Panc1 (cell line): ENCODE measurements around the gene SPCS2. TPM values are rescaled to one million over a fixed set of nuclear protein-coding genes. Genes with fewer than 3 reads are reported as not detected.

Source experiments
- ATAC-seq: fragments of 200-7000 bp; cut with Tn5 transposase; 2 replicates; pipeline ENCODE4 v1.9.1; 2020; ENCODE audit warnings: mild to moderate bottlenecking, moderate library complexity
- BruUV-seq: library from RNA; stranded (reverse); fragments of 400-500 nt; replicated peaks from 2 replicates; lab custom pipeline; 2021; lab: Mats Ljungman, UMichigan
- CTCF ChIA-PET: fragments of 300-600 bp; sonication (Branson Sonifier 250); formaldehyde crosslinking; loops from one replicate; lab custom pipeline; 2022; ENCODE audit warnings: antibody characterized with exemption; lab: Charles Lee
- POLR2A ChIA-PET: fragments of 300-600 bp; sonication (Branson Sonifier 250); formaldehyde crosslinking; loops from one replicate; lab custom pipeline; 2022; ENCODE audit warnings: antibody characterized with exemption; lab: Charles Lee
- DNase-seq: peaks from one replicate; pipeline ENCODE4 v3.0.0-alpha.2; 2010; ENCODE audit warnings: low read depth, low spot score
- H3K27ac ChIP-seq: 2 replicates; pipeline ENCODE4 v1.5.1; 2011; ENCODE audit warnings: mild to moderate bottlenecking, low read length, inconsistent platforms
- H3K27me3 ChIP-seq: fragments of 200-500 bp; sonication (Bioruptor generic); 2 replicates; pipeline ENCODE4 v1.6.0; 2014; ENCODE audit warnings: low read length, inconsistent platforms; ENCODE audit not compliant: control insufficient read depth, insufficient read depth
- H3K36me3 ChIP-seq: fragments of 200-500 bp; sonication (Bioruptor generic); 2 replicates; pipeline ENCODE4 v1.5.1; 2014; ENCODE audit warnings: inconsistent platforms, mild to moderate bottlenecking, low read length, moderate library complexity; ENCODE audit not compliant: control insufficient read depth, insufficient read depth
- H3K4me1 ChIP-seq: 2 replicates; pipeline ENCODE4 v1.5.1; 2011; ENCODE audit warnings: inconsistent platforms, mild to moderate bottlenecking, low read length, moderate library complexity; ENCODE audit not compliant: control insufficient read depth, insufficient read depth
- H3K4me3 ChIP-seq, 2 experiments: 2 replicates each; pipeline ENCODE4 v1.5.1; 2011 to 2012; ENCODE audit warnings: low read depth in 2 of 2, low read length in 2 of 2, mild to moderate bottlenecking in 2 of 2, inconsistent platforms in 1 of 2, moderate library complexity in 1 of 2
- H3K9me3 ChIP-seq: fragments of 200-500 bp; sonication (Bioruptor generic); 2 replicates; pipeline ENCODE4 v1.5.1; 2014; ENCODE audit warnings: low read depth, mild to moderate bottlenecking, inconsistent platforms, low read length, moderate library complexity; ENCODE audit not compliant: control insufficient read depth, insufficient read depth
- CTCF ChIP-seq: fragments of 450-650 bp; IDR thresholded peaks from 2 replicates; pipeline ENCODE4 v1.5.1; 2017; ENCODE audit warnings: mild to moderate bottlenecking
- POLR2AphosphoS5 ChIP-seq: IDR thresholded peaks from 2 replicates; pipeline ENCODE4 v1.6.1; 2012; ENCODE audit warnings: mild to moderate bottlenecking, low read depth, low read length, moderate library complexity
- REST ChIP-seq, 2 experiments: IDR thresholded peaks; 2 replicates each; pipeline ENCODE4 v1.6.1; 2011 to 2012; ENCODE audit warnings: low read depth in 2 of 2, control low read depth in 1 of 2, low read length in 1 of 2, mild to moderate bottlenecking in 1 of 2, moderate library complexity in 1 of 2; ENCODE audit not compliant: insufficient read depth in 1 of 2
- SIN3A ChIP-seq: IDR thresholded peaks from 2 replicates; pipeline ENCODE4 v1.6.1; 2012; ENCODE audit warnings: low read depth, mild to moderate bottlenecking, low read length, moderate library complexity, borderline replicate concordance; ENCODE audit not compliant: insufficient read depth
- TCF7L2 ChIP-seq: IDR thresholded peaks from 2 replicates; pipeline ENCODE4 v1.6.1; 2011; ENCODE audit warnings: mild to moderate bottlenecking, low read depth, low read length, inconsistent platforms
- in situ Hi-C: cut with HindIII; loops from 2 replicates; pipeline ENCODE4 v1.10.0; 2016; ENCODE audit warnings: low sequenced_read_pairs, low pct_unique_long_range_greater_than_20kb
- intact Hi-C: fragments of 100-400 bp; cut with micrococcal nuclease; formaldehyde crosslinking; loops from one replicate; pipeline ENCODE4 v1.10.0; 2022; ENCODE audit not compliant: unreplicated experiment
- total RNA-seq: library from RNA; stranded (reverse); gene quantifications from one replicate; pipeline ENCODE4 v1.2.1, GENCODE V29; 2021; ENCODE audit not compliant: unreplicated experiment

SPCS2 gene
- total RNA-seq, 1 experiment from 2014 or later, result 242 TPM

- in situ Hi-C loops, result loop anchor here (25.0 kb wide), 2 partner anchors 111 to 236 kb away; partner anchors contain the start of gene TPBGL
- no peak overlapping the region for H3K27ac ChIP-seq
- ATAC-seq (no peak), DNase-seq (no peak)
- TF ChIP-seq POLR2AphosphoS5 (no peak), SIN3A (no peak), REST (IDR thresholded peaks at IDR 0.05; ENCODE audit: insufficient read depth in 1 of 2, low read depth in 2 of 2, low read length in 1 of 2) (no peak), CTCF (no peak), TCF7L2 (no peak)
- peaks cover 11% of the 10 kb centered on the region for H3K36me3 ChIP-seq
- no peaks in the 10 kb centered on the region for H3K4me1 ChIP-seq
- BruUV-seq, result no TSS peak
- intact Hi-C loops, result no loop called here
- no peaks in the 10 kb centered on the region for H3K27me3 ChIP-seq
- ChIA-PET CTCF (no interaction called here), POLR2A (no interaction called here)
- H3K4me3 ChIP-seq, result no peak overlapping the region
- H3K9me3 ChIP-seq, result no peaks in the 10 kb centered on the region
These were observed 52.6 kb downstream of the SPCS2 start for GRCh38 chr11:75001686-75002085.

GRCh38 chr11:75002516-75002915 lies 53.5 kb downstream of the SPCS2 start:
- no peak for ATAC-seq
- ChIA-PET POLR2A (no interaction called here), CTCF (no interaction called here)
- intact Hi-C loops (no loop called here), in situ Hi-C loops (loop anchor here (25.0 kb wide), 2 partner anchors 110 to 235 kb away; partner anchors contain the start of gene TPBGL)
- Histone ChIP-seq H3K4me3 (no peak overlapping the region), H3K27me3 (no peaks in the 10 kb centered on the region), H3K4me1 (no peaks in the 10 kb centered on the region), H3K9me3 (no peaks in the 10 kb centered on the region), H3K36me3 (peaks cover 17% of the 10 kb centered on the region), H3K27ac (no peak overlapping the region)
- TF ChIP-seq SIN3A, result no peak
- no peak for TF ChIP-seq REST (IDR thresholded peaks at IDR 0.05; ENCODE audit: insufficient read depth in 1 of 2, low read depth in 2 of 2, low read length in 1 of 2)
- no peak for TF ChIP-seq TCF7L2
- no peak for TF ChIP-seq CTCF
- TF ChIP-seq POLR2AphosphoS5, result no peak
- DNase-seq, result no peak
- no TSS peak for BruUV-seq
